Measurements from ENCODE around the gene EPHB1.

EPHB1 gene

DNA sequence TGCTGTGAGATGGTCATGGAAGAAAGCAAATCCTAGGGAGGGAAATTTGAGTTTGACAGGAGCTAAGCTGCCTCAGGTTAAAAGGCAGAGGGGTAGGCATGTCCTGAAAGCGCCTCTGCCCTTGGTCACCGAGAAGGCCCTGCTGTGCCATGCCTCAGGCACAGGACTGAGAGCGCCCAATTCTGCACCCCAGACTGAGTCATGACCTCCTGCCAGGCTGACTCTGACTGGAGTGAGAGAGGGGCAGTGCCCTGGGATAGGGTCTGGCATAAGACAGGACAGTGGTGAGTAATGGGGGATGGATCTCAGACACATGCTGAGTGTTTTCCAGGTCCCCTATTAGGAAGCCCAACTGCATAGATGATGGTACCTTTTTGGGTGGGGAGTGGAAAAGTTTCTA, 44.4 kb downstream of the EPHB1 start:
- DNase-seq (ENCODE audit: extremely low read depth, low read depth) = no peak
- no peak overlapping the region for H3K4me3 ChIP-seq (replicated peaks; ENCODE audit: low read depth, low read length)
- TF ChIP-seq, protein P1, sequence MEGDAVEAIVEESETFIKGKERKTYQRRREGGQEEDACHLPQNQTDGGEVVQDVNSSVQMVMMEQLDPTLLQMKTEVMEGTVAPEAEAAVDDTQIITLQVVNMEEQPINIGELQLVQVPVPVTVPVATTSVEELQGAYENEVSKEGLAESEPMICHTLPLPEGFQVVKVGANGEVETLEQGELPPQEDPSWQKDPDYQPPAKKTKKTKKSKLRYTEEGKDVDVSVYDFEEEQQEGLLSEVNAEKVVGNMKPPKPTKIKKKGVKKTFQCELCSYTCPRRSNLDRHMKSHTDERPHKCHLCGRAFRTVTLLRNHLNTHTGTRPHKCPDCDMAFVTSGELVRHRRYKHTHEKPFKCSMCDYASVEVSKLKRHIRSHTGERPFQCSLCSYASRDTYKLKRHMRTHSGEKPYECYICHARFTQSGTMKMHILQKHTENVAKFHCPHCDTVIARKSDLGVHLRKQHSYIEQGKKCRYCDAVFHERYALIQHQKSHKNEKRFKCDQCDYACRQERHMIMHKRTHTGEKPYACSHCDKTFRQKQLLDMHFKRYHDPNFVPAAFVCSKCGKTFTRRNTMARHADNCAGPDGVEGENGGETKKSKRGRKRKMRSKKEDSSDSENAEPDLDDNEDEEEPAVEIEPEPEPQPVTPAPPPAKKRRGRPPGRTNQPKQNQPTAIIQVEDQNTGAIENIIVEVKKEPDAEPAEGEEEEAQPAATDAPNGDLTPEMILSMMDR (IDR thresholded peaks at IDR 0.05; ENCODE audit: low read depth, low read length, missing control alignments) = no peak

DNA sequence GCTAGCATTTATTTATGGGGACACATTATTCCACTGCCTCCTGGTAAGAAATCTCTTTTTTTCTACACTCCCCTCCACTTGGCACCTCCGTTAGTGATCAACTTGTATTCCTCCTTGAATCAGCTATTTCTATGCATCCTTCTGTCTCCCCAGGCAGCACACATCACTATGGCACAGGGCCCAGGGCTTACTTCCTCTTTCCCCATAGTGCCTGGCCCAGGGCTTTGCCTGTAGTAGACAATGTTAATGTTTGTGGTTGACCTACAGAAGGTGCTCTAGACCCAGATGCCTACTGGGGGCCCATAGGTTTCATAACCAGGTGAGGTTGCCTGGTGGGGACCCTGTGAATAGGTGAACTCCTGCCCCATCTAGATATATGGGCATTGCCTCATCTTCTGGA, 44.9 kb downstream of the EPHB1 start:
- no peak for DNase-seq (ENCODE audit: extremely low read depth, low read depth)
- TF ChIP-seq, protein P1 (IDR thresholded peaks at IDR 0.05; ENCODE audit: low read depth, low read length, missing control alignments) = no peak
- no peak overlapping the region for H3K4me3 ChIP-seq (replicated peaks; ENCODE audit: low read depth, low read length)

DNA sequence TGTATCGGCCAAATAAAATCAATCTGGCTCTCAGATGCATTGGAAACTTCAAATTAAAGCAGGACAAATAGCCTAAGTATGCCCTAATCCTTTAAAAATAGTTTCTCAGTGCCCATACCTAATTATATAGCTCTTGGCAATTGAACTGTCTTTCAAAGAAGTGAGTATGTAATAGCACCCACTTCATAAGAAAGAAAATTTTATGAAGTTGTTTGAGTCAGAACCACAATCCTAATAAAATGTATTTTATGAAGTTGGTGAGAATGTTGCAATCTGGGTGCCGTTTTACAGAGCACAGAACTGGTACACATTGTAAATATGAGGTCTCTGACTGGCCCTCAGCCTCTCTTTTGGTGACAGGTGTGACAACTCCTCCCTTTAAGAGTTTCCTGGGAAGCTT, 45.4 kb downstream of the EPHB1 start:
- DNase-seq (ENCODE audit: extremely low read depth, low read depth) = no peak
- TF ChIP-seq, protein P1 (IDR thresholded peaks at IDR 0.05; ENCODE audit: low read depth, low read length, missing control alignments) = no peak
- H3K4me3 ChIP-seq (replicated peaks; ENCODE audit: low read depth, low read length) = no peak overlapping the region

DNA sequence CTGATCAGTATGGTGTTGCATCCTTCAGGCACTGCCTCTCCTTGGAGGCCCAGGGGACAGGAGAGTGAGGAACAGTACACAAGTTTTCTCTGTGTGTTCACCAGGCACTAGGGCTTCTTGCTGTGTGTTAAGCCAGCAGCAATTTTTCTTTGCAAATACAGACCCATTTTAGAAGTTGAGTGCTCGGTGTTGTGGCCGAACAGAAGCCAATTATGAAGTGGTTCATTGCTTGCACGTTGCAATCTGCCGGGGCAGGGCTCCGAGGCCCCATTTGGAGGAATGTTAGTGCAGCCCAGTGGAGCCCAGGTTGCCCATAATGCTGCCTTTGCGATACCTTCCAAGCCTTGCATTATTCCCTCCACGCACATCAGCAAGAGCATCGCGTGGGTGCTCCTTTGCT, 51.0 kb downstream of the EPHB1 start:
- TF ChIP-seq, protein P1 (IDR thresholded peaks at IDR 0.05; ENCODE audit: low read depth, low read length, missing control alignments) = no peak
- H3K4me3 ChIP-seq (replicated peaks; ENCODE audit: low read depth, low read length) = no peak overlapping the region
- no peak for DNase-seq (ENCODE audit: extremely low read depth, low read depth)

DNA sequence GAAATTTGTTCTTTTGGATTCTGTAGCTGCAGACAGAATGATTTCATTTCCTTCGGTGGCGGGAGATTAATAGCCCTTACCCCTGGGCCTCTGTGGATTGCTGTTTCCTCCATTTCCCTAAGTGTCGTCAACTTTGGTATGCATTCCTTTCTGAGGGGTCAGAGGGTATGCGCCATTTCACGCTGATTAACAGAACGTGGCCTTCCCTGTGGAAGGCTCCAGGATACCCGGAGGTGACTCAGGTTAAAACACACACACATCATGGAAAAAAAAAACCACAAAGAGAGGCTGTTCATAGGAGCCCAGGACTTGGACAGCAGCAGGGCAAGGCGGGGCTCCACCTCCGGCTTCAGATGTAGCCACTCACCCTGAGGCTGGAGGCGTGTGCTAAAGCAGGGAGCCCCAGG, 51.9 kb downstream of the EPHB1 start:
- TF ChIP-seq, protein P1 (IDR thresholded peaks at IDR 0.05; ENCODE audit: low read depth, low read length, missing control alignments) = no peak
- H3K4me3 ChIP-seq (replicated peaks; ENCODE audit: low read depth, low read length) = no peak overlapping the region
- peak; percentile 36 for DNase-seq (ENCODE audit: extremely low read depth, low read depth)

DNA sequence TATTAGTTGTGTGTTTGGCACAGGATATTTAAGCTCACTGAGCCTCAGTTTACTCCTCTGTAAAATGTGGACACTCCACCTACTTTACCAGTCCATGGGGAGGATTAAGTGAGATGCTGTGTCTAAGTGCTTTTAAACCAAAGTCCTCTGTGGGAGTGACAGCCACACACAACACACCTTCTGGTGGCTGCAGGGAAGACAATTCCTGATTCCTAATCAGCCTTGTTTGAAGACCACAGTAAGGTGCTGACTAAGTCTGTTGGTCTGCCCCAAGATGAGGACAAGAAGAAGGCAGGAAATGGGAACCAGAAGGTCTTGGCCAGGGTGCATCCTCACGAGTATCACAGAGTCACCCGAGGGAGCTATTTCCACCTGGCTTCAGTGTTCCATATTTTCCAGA, 52.3 kb downstream of the EPHB1 start:
- no peak for DNase-seq (ENCODE audit: extremely low read depth, low read depth)
- no peak overlapping the region for H3K4me3 ChIP-seq (replicated peaks; ENCODE audit: low read depth, low read length)
- TF ChIP-seq, protein P1 (IDR thresholded peaks at IDR 0.05; ENCODE audit: low read depth, low read length, missing control alignments) = no peak

DNA sequence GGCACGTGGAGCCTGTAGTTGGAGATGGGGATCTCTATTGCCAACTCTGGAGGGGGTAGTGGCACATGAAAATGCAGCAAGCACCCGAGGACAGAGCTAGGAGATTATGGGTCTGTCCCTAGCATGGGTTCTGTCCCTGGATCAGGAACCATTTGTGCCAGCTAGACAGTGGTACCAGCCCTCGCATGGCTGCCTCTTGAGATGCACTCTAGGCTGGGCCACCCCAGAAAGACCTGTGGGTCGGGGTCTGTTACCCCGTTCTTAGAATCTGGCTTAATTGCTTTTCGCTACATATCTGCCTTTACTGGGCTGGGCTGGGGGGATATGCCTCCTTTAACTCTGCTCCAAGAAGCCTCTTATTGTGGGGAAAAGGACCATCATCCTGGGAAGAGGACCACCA, 54.5 kb downstream of the EPHB1 start:
- TF ChIP-seq, protein P1 (IDR thresholded peaks at IDR 0.05; ENCODE audit: low read depth, low read length, missing control alignments) = no peak
- no peak overlapping the region for H3K4me3 ChIP-seq (replicated peaks; ENCODE audit: low read depth, low read length)

More for the DNA sequence above, 54.5 kb downstream of the EPHB1 start:
- no peak for DNase-seq (ENCODE audit: extremely low read depth, low read depth)
